ENCODE results near the gene SLC35G2.
A peak's percentile ranks its signal among the peaks of the same experiment; 100 is the strongest.

SLC35G2 gene

GRCh38 chr3:136883967-136884720 lies 65.2 kb downstream of the SLC35G2 start:
- H3K56ac ChIP-seq (ENCODE audit: low read length) = no peak overlapping the region
- no peak overlapping the region for H2BK5ac ChIP-seq (ENCODE audit: low read length)
- WGBS (ENCODE audit: extremely low coverage, insufficient coverage, low lambda C conversion rate) = no CpG with 5 or more reads among the region's 9 CpGs
- H3K4me2 ChIP-seq (ENCODE audit: low read length) = no peak overlapping the region
- H3K79me2 ChIP-seq (ENCODE audit: control insufficient read depth, insufficient read depth, low read length) = peaks cover 25% of the 10 kb centered on the region
- no peak overlapping the region for H3K18ac ChIP-seq (ENCODE audit: low read length)
- no peak overlapping the region for H3K9ac ChIP-seq (ENCODE audit: low read length)
- no peak overlapping the region for H4K5ac ChIP-seq (ENCODE audit: low read length)
- no peaks in the 10 kb centered on the region for H3K36me3 ChIP-seq (ENCODE audit: control insufficient read depth, insufficient read depth, low read length)
- no peak overlapping the region for H2BK15ac ChIP-seq (replicated peaks; ENCODE audit: low read depth)
- no peak overlapping the region for H3K27ac ChIP-seq (ENCODE audit: low read depth, low read length)
- no peak overlapping the region for H2AK5ac ChIP-seq (ENCODE audit: low read length)
- no peak overlapping the region for H3K4ac ChIP-seq (ENCODE audit: low read depth, low read length)
- H3K4me1 ChIP-seq (ENCODE audit: control insufficient read depth, low read depth, low read length) = no peaks in the 10 kb centered on the region
- no peak for DNase-seq
- no peak overlapping the region for H3K23ac ChIP-seq (ENCODE audit: low read length)
- H4K8ac ChIP-seq (ENCODE audit: low read depth, low read length) = no peak overlapping the region
- H3K4me3 ChIP-seq (ENCODE audit: low read length) = no peak overlapping the region
- H2BK120ac ChIP-seq (ENCODE audit: low read depth, low read length) = no peak overlapping the region
- peaks cover 6% of the 10 kb centered on the region for H3K79me1 ChIP-seq (ENCODE audit: low read length)
- H3K27me3 ChIP-seq (ENCODE audit: insufficient read depth, low read length, poor library complexity) = no peaks in the 10 kb centered on the region

- Histone ChIP-seq H3K79me1 (ENCODE audit: low read length) (peaks cover 2% of the 10 kb centered on the region), H4K8ac (ENCODE audit: low read depth, low read length) (no peak overlapping the region), H3K27me3 (ENCODE audit: insufficient read depth, low read length, poor library complexity) (no peaks in the 10 kb centered on the region), H3K4me3 (ENCODE audit: low read length) (no peak overlapping the region), H3K27ac (ENCODE audit: low read depth, low read length) (no peak overlapping the region), H3K4ac (ENCODE audit: low read depth, low read length) (no peak overlapping the region), H3K4me2 (ENCODE audit: low read length) (no peak overlapping the region), H3K56ac (ENCODE audit: low read length) (no peak overlapping the region), H2BK5ac (ENCODE audit: low read length) (no peak overlapping the region), H2BK15ac (replicated peaks; ENCODE audit: low read depth) (no peak overlapping the region), H3K4me1 (ENCODE audit: control insufficient read depth, low read depth, low read length) (no peaks in the 10 kb centered on the region), H4K5ac (ENCODE audit: low read length) (no peak overlapping the region), H2AK5ac (ENCODE audit: low read length) (no peak overlapping the region), H3K36me3 (ENCODE audit: control insufficient read depth, insufficient read depth, low read length) (no peaks in the 10 kb centered on the region), H3K23ac (ENCODE audit: low read length) (no peak overlapping the region), H3K9ac (ENCODE audit: low read length) (no peak overlapping the region), H3K18ac (ENCODE audit: low read length) (no peak overlapping the region), H3K79me2 (ENCODE audit: control insufficient read depth, insufficient read depth, low read length) (peaks cover 24% of the 10 kb centered on the region), H2BK120ac (ENCODE audit: low read depth, low read length) (no peak overlapping the region)
- no peak for DNase-seq
- no CpG with 5 or more reads among the region's 5 CpGs for WGBS (ENCODE audit: extremely low coverage, insufficient coverage, low lambda C conversion rate)
Measured at GRCh38 chr3:136885357-136886213, 66.7 kb downstream of the SLC35G2 start.

GRCh38 chr3:136889947-136890346 lies 71.0 kb downstream of the SLC35G2 start:
- Histone ChIP-seq H3K27me3 (ENCODE audit: insufficient read depth, low read length, poor library complexity) (no peaks in the 10 kb centered on the region), H2AK5ac (ENCODE audit: low read length) (no peak overlapping the region), H3K4ac (ENCODE audit: low read depth, low read length) (no peak overlapping the region), H3K18ac (ENCODE audit: low read length) (no peak overlapping the region), H3K27ac (ENCODE audit: low read depth, low read length) (no peak overlapping the region), H2BK15ac (replicated peaks; ENCODE audit: low read depth) (no peak overlapping the region), H3K4me1 (ENCODE audit: control insufficient read depth, low read depth, low read length) (peaks cover 4% of the 10 kb centered on the region), H2BK5ac (ENCODE audit: low read length) (no peak overlapping the region), H3K56ac (ENCODE audit: low read length) (no peak overlapping the region), H3K36me3 (ENCODE audit: control insufficient read depth, insufficient read depth, low read length) (no peaks in the 10 kb centered on the region), H3K23ac (ENCODE audit: low read length) (no peak overlapping the region), H3K79me2 (ENCODE audit: control insufficient read depth, insufficient read depth, low read length) (peaks cover 35% of the 10 kb centered on the region), H3K4me2 (ENCODE audit: low read length) (no peak overlapping the region), H2BK120ac (ENCODE audit: low read depth, low read length) (no peak overlapping the region), H3K9ac (ENCODE audit: low read length) (no peak overlapping the region), H4K5ac (ENCODE audit: low read length) (no peak overlapping the region), H3K4me3 (ENCODE audit: low read length) (no peak overlapping the region), H4K8ac (ENCODE audit: low read depth, low read length) (no peak overlapping the region), H3K79me1 (ENCODE audit: low read length) (peaks cover 7% of the 10 kb centered on the region)
- no peak for DNase-seq
- no CpG with 5 or more reads among the region's 24 CpGs for WGBS (ENCODE audit: extremely low coverage, insufficient coverage, low lambda C conversion rate)

- Histone ChIP-seq H3K23ac (ENCODE audit: low read length) (no peak overlapping the region), H3K4me2 (ENCODE audit: low read length) (no peak overlapping the region), H3K18ac (ENCODE audit: low read length) (no peak overlapping the region), H3K36me3 (ENCODE audit: control insufficient read depth, insufficient read depth, low read length) (no peaks in the 10 kb centered on the region), H4K5ac (ENCODE audit: low read length) (no peak overlapping the region), H2BK5ac (ENCODE audit: low read length) (no peak overlapping the region), H2AK5ac (ENCODE audit: low read length) (no peak overlapping the region), H3K4me3 (ENCODE audit: low read length) (no peak overlapping the region), H3K27ac (ENCODE audit: low read depth, low read length) (no peak overlapping the region), H3K4ac (ENCODE audit: low read depth, low read length) (no peak overlapping the region), H2BK15ac (replicated peaks; ENCODE audit: low read depth) (no peak overlapping the region), H4K8ac (ENCODE audit: low read depth, low read length) (no peak overlapping the region), H3K79me1 (ENCODE audit: low read length) (peaks cover 7% of the 10 kb centered on the region), H3K79me2 (ENCODE audit: control insufficient read depth, insufficient read depth, low read length) (peaks cover 36% of the 10 kb centered on the region), H3K27me3 (ENCODE audit: insufficient read depth, low read length, poor library complexity) (no peaks in the 10 kb centered on the region), H3K9ac (ENCODE audit: low read length) (no peak overlapping the region), H2BK120ac (ENCODE audit: low read depth, low read length) (no peak overlapping the region), H3K56ac (ENCODE audit: low read length) (no peak overlapping the region), H3K4me1 (ENCODE audit: control insufficient read depth, low read depth, low read length) (peaks cover 4% of the 10 kb centered on the region)
- no CpG with 5 or more reads among the region's 2 CpGs for WGBS (ENCODE audit: extremely low coverage, insufficient coverage, low lambda C conversion rate)
- DNase-seq = peak; percentile 45
Measured at GRCh38 chr3:136891934-136892855, 73.3 kb downstream of the SLC35G2 start.

- no peak overlapping the region for H3K9ac ChIP-seq (ENCODE audit: low read length)
- no peak overlapping the region for H3K23ac ChIP-seq (ENCODE audit: low read length)
- no peak overlapping the region for H4K5ac ChIP-seq (ENCODE audit: low read length)
- H4K8ac ChIP-seq (ENCODE audit: low read depth, low read length) = no peak overlapping the region
- peaks cover 34% of the 10 kb centered on the region for H3K79me2 ChIP-seq (ENCODE audit: control insufficient read depth, insufficient read depth, low read length)
- no peak overlapping the region for H3K4me2 ChIP-seq (ENCODE audit: low read length)
- H3K79me1 ChIP-seq (ENCODE audit: low read length) = peaks cover 7% of the 10 kb centered on the region
- no peak overlapping the region for H3K4ac ChIP-seq (ENCODE audit: low read depth, low read length)
- H3K56ac ChIP-seq (ENCODE audit: low read length) = no peak overlapping the region
- WGBS (ENCODE audit: extremely low coverage, insufficient coverage, low lambda C conversion rate) = no CpG with 5 or more reads among the region's 5 CpGs
- no peak overlapping the region for H2BK120ac ChIP-seq (ENCODE audit: low read depth, low read length)
- no peak overlapping the region for H3K27ac ChIP-seq (ENCODE audit: low read depth, low read length)
- DNase-seq = peak; percentile 63
- no peak overlapping the region for H3K18ac ChIP-seq (ENCODE audit: low read length)
- H3K27me3 ChIP-seq (ENCODE audit: insufficient read depth, low read length, poor library complexity) = no peaks in the 10 kb centered on the region
- H3K4me3 ChIP-seq (ENCODE audit: low read length) = no peak overlapping the region
- no peak overlapping the region for H2BK5ac ChIP-seq (ENCODE audit: low read length)
- no peak overlapping the region for H2BK15ac ChIP-seq (replicated peaks; ENCODE audit: low read depth)
- no peaks in the 10 kb centered on the region for H3K36me3 ChIP-seq (ENCODE audit: control insufficient read depth, insufficient read depth, low read length)
- H2AK5ac ChIP-seq (ENCODE audit: low read length) = no peak overlapping the region
- H3K4me1 ChIP-seq (ENCODE audit: control insufficient read depth, low read depth, low read length) = peaks cover 4% of the 10 kb centered on the region
Measured at GRCh38 chr3:136893848-136894443, 75.0 kb downstream of the SLC35G2 start.
